ENCODE results near the gene NUP93. TPM values are rescaled to one million over a fixed set of nuclear protein-coding genes. Genes with fewer than 3 reads are reported as not detected.

The NUP93 gene
- total RNA-seq, 1 donor from 2014 or later, result 111 TPM

DNA sequence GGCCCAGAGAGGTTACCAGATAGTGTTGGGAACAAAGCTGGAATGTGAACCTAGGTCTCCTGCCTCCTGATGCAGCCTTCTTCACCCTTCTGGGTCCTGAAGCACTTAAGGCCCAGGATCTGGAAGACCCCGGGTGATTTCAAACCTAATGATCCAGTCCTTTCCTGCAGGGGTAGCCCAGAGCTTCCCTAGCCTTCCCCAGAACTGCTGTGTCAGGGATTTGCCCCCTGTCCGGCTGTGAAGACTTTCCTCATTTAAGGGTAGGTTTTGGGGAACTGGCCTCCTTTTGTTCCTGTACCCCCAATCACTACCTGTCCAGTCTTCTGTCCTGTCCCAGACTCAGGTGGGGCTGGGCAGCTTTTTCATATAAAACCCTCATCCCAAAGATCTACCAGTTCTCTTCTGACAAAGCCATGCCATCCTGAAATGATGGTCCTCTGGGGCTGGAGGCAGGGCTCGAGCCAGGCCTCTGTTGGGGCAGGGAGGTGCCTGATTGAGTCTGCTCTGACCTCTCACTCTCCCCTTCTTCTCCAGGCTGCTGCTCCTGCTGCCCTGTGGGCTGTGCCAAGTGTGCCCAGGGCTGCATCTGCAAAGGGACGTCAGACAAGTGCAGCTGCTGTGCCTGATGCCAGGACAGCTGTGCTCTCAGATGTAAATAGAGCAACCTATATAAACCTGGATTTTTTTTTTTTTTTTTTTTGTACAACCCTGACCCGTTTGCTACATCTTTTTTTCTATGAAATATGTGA is 46.3 kb upstream of the NUP93 start:
- H3K27ac Mint-ChIP-seq, result no peak overlapping the region
- ATAC-seq (ENCODE audit: low read depth), result no peak
- CTCF ChIA-PET, result interaction anchor here (1.8 kb wide), 1 partner anchor 18 kb away, joined by 7 read pairs; no protein-coding TSS in a partner anchor
- no peak overlapping the region for H3K4me3 Mint-ChIP-seq
- peaks cover 11% of the 10 kb centered on the region for H3K4me1 Mint-ChIP-seq
- TF ChIP-seq, protein P1, sequence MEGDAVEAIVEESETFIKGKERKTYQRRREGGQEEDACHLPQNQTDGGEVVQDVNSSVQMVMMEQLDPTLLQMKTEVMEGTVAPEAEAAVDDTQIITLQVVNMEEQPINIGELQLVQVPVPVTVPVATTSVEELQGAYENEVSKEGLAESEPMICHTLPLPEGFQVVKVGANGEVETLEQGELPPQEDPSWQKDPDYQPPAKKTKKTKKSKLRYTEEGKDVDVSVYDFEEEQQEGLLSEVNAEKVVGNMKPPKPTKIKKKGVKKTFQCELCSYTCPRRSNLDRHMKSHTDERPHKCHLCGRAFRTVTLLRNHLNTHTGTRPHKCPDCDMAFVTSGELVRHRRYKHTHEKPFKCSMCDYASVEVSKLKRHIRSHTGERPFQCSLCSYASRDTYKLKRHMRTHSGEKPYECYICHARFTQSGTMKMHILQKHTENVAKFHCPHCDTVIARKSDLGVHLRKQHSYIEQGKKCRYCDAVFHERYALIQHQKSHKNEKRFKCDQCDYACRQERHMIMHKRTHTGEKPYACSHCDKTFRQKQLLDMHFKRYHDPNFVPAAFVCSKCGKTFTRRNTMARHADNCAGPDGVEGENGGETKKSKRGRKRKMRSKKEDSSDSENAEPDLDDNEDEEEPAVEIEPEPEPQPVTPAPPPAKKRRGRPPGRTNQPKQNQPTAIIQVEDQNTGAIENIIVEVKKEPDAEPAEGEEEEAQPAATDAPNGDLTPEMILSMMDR (IDR thresholded peaks at IDR 0.05), result no peak
- H3K27me3 Mint-ChIP-seq, result peaks cover 8% of the 10 kb centered on the region
- POLR2A ChIA-PET, result interaction anchor here (0.6 to 1.8 kb wide), 7 partner anchors 13 to 186 kb away, joined by 3 to 9 read pairs (median 4); partner anchors contain the start of gene MT2A
- no peak for DNase-seq
- H3K36me3 Mint-ChIP-seq (ENCODE audit: low read depth), result no peaks in the 10 kb centered on the region
- H3K9me3 Mint-ChIP-seq, result no peaks in the 10 kb centered on the region
- intact Hi-C loops (cut with micrococcal nuclease), result loop anchor here (2.0 to 5.0 kb wide), 4 partner anchors 19 to 166 kb away; no protein-coding TSS in a partner anchor

DNA sequence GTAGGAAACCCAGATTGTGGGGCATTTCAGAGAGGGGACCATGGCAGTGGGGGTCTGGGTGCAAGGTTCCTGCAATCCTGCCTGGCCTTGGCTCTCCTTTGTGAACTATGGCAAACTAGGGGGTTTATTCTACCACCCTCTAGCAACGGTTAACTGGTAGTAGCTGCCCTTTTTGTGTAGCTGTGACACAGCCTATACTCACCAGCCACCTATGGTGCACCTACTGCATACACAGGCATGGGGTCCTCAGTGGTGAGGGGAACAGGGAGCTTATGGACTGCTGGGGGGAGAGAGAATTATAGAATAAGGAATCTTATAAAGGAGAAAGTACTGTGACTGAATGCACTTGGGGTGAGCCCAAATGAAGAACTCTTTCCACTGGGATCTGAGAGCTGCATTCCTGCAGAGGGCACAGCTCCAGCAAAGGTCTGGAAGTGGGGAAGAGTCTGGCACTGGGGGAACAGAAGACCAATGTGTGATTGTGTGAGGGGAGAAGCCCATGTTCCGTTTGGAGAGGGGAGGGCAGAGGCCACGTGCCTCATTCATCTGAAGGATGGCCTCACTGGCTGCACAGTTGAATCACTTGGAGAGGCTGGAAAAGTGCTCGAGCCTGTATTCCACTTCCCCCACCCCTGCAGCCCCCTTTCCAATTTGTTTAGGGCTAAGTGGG is 45.5 kb upstream of the NUP93 start:
- no peak for DNase-seq
- no peak overlapping the region for H3K27ac Mint-ChIP-seq
- intact Hi-C loops (cut with micrococcal nuclease), result loop anchor here (5.0 kb wide), 3 partner anchors 42 to 167 kb away; no protein-coding TSS in a partner anchor
- CTCF ChIA-PET, result interaction anchor here (1.2 kb wide), 1 partner anchor 18 kb away, joined by 3 read pairs; no protein-coding TSS in a partner anchor
- POLR2A ChIA-PET, result no interaction called here
- H3K9me3 Mint-ChIP-seq, result no peaks in the 10 kb centered on the region
- peaks cover 11% of the 10 kb centered on the region for H3K4me1 Mint-ChIP-seq
- no peak for ATAC-seq (ENCODE audit: low read depth)
- no peaks in the 10 kb centered on the region for H3K36me3 Mint-ChIP-seq (ENCODE audit: low read depth)
- TF ChIP-seq, protein P1 (IDR thresholded peaks at IDR 0.05), result no peak
- H3K27me3 Mint-ChIP-seq, result peaks cover 8% of the 10 kb centered on the region
- H3K4me3 Mint-ChIP-seq, result no peak overlapping the region

DNA sequence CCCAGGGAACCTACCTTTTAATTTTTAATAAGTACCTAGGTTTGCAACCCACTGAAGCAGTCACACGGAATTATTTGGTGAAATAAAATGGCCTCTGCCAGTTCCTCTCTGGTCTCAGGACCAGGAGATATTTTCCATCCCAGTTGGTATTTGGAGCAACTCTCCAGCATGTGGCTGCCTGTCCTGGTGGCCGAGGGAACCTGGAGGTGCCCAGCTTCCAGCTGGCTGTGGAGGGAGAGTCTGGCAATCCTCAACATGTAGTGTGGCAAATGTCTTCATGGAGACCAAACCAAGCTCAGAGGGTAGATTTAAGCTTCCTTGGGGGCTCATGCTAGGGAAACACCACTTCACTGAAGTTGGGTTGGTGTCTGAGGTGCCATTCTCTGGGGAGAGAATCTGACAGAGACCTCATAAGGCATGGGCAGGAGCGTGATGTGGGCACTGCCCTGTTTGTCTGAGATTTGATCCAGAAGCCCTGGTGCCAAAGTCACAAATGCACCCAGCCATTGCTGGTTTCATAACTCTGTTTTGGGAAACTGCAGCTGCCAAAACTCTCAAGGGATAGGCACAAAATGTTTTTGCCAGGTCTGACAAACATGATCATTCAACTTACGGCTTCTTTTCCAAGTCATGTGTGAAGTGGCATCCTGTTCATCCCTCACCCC is 44.9 kb upstream of the NUP93 start:
- H3K4me1 Mint-ChIP-seq, result peaks cover 11% of the 10 kb centered on the region
- H3K27me3 Mint-ChIP-seq, result peaks cover 8% of the 10 kb centered on the region
- intact Hi-C loops (cut with micrococcal nuclease), result loop anchor here (5.0 kb wide), 3 partner anchors 43 to 168 kb away; no protein-coding TSS in a partner anchor
- POLR2A ChIA-PET, result no interaction called here
- no peak for ATAC-seq (ENCODE audit: low read depth)
- no peaks in the 10 kb centered on the region for H3K9me3 Mint-ChIP-seq
- CTCF ChIA-PET, result interaction anchor here (1.2 kb wide), 1 partner anchor 17 kb away, joined by 3 read pairs; no protein-coding TSS in a partner anchor
- H3K36me3 Mint-ChIP-seq (ENCODE audit: low read depth), result no peaks in the 10 kb centered on the region
- no peak overlapping the region for H3K27ac Mint-ChIP-seq
- TF ChIP-seq, protein P1 (IDR thresholded peaks at IDR 0.05), result no peak
- no peak overlapping the region for H3K4me3 Mint-ChIP-seq
- DNase-seq, result no peak

DNA sequence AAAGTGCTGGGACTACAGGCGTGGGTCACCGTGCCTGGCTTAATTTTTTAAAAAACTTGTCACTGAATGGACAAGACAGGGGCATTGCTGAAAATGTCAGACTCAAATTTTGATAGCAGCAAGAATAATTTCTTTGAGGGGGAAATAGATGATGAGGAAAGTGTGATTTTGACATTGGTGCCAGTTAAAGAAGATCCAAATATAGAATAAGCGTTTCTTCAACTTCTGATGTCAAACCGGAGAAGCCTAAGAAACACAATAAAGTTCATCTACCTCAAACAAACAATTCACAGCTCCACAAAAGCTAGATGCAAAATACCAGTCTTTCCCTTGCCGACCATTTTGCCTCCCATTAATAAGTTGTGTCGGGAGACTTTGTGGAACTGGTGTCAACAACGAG is 43.2 kb upstream of the NUP93 start:
- Mint-ChIP-seq H3K4me3 (no peak overlapping the region), H3K36me3 (ENCODE audit: low read depth) (no peaks in the 10 kb centered on the region), H3K27ac (no peak overlapping the region), H3K4me1 (peaks cover 4% of the 10 kb centered on the region), H3K27me3 (peaks cover 12% of the 10 kb centered on the region), H3K9me3 (peaks cover 3% of the 10 kb centered on the region)
- TF ChIP-seq, protein P1 (IDR thresholded peaks at IDR 0.05), result no peak
- ATAC-seq (ENCODE audit: low read depth) (no peak), DNase-seq (no peak)
- intact Hi-C loops (cut with micrococcal nuclease), result no loop called here
- CTCF ChIA-PET, result no interaction called here
- POLR2A ChIA-PET, result interaction anchor here (0.6 to 0.7 kb wide), 2 partner anchors 15 to 1025 kb away, joined by 3 read pairs; no protein-coding TSS in a partner anchor
